ENCODE measurements around the gene R3HDML. TPM values are rescaled to one million over a fixed set of nuclear protein-coding genes. Genes with fewer than 3 reads are reported as not detected.

R3HDML gene
- total and polyA plus RNA-seq, 2 of the 13 experiments (the other 11 are each of a cell fraction or from before 2014, with no cell fraction given) = not detected

DNA sequence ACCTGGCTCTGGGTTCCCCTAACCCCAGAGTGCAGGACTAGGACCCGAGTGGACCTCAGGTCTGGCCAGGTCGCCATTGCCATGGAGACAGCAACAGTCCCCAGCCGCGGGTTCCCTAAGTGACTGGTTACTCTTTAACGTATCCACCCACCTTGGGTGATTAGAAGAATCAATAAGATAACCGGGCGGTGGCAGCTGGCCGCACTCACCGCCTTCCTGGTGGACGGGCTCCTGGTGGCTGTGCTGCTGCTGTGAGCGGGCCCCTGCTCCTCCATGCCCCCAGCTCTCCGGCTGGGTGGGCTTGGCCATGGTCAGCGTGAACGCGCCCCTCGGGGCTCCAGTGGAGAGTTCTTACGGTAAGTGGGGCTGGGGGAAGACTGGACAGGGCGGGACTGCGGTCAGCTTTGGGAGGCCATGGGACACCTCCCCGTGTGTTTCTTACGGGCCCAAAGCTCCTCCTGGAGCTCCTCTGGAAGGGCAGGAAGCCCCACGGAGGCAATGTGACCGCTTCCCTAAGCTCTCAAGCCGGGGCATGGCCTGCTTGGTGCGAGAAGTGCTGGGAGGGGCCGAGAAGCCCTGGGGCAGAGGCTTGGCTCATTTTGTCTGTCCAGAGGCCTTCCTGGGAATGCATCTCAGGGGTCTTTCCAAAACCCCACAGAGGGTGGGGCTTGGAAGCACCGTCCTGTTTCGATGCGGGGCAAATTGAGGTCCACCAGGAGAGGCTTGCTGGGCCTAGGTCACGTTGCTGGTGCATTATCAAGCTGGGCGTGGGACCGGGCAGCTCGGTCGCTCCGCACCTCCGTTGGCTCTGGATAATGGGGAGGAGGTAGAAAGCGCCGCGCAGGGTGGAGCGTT is 18.9 kb downstream of the R3HDML start, which contains the start of gene HNF4A (continued):
- TF ChIP-seq, protein P1, sequence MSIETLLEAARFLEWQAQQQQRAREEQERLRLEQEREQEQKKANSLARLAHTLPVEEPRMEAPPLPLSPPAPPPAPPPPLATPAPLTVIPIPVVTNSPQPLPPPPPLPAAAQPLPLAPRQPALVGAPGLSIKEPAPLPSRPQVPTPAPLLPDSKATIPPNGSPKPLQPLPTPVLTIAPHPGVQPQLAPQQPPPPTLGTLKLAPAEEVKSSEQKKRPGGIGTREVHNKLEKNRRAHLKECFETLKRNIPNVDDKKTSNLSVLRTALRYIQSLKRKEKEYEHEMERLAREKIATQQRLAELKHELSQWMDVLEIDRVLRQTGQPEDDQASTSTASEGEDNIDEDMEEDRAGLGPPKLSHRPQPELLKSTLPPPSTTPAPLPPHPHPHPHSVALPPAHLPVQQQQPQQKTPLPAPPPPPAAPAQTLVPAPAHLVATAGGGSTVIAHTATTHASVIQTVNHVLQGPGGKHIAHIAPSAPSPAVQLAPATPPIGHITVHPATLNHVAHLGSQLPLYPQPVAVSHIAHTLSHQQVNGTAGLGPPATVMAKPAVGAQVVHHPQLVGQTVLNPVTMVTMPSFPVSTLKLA (IDR thresholded peaks at IDR 0.05) = 0 out of 2 replicates have a peak, but pooled peaks have one; percentile 1
- peak; percentile 98 for TF ChIP-seq ZNF598 (CRISPR knock-in tag; IDR thresholded peaks at IDR 0.05; ENCODE audit: borderline replicate concordance)
- TF ChIP-seq, protein P2, sequence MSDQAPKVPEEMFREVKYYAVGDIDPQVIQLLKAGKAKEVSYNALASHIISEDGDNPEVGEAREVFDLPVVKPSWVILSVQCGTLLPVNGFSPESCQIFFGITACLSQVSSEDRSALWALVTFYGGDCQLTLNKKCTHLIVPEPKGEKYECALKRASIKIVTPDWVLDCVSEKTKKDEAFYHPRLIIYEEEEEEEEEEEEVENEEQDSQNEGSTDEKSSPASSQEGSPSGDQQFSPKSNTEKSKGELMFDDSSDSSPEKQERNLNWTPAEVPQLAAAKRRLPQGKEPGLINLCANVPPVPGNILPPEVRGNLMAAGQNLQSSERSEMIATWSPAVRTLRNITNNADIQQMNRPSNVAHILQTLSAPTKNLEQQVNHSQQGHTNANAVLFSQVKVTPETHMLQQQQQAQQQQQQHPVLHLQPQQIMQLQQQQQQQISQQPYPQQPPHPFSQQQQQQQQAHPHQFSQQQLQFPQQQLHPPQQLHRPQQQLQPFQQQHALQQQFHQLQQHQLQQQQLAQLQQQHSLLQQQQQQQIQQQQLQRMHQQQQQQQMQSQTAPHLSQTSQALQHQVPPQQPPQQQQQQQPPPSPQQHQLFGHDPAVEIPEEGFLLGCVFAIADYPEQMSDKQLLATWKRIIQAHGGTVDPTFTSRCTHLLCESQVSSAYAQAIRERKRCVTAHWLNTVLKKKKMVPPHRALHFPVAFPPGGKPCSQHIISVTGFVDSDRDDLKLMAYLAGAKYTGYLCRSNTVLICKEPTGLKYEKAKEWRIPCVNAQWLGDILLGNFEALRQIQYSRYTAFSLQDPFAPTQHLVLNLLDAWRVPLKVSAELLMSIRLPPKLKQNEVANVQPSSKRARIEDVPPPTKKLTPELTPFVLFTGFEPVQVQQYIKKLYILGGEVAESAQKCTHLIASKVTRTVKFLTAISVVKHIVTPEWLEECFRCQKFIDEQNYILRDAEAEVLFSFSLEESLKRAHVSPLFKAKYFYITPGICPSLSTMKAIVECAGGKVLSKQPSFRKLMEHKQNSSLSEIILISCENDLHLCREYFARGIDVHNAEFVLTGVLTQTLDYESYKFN (CRISPR knock-in tag; conservative IDR thresholded peaks at IDR 0.05) = peak; percentile 93
- peak; percentile 78 for TF ChIP-seq GABPB1 (CRISPR knock-in tag; IDR thresholded peaks at IDR 0.05)
- peak; percentile 43; the same call in 1 of the 2 replicates for TF ChIP-seq RELA (CRISPR knock-in tag; IDR thresholded peaks at IDR 0.05)
- TF ChIP-seq, protein P3, sequence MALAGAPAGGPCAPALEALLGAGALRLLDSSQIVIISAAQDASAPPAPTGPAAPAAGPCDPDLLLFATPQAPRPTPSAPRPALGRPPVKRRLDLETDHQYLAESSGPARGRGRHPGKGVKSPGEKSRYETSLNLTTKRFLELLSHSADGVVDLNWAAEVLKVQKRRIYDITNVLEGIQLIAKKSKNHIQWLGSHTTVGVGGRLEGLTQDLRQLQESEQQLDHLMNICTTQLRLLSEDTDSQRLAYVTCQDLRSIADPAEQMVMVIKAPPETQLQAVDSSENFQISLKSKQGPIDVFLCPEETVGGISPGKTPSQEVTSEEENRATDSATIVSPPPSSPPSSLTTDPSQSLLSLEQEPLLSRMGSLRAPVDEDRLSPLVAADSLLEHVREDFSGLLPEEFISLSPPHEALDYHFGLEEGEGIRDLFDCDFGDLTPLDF (CRISPR knock-in tag; IDR thresholded peaks at IDR 0.05) = peak; percentile 80
- peak; percentile 64; the same call in 1 of the 2 replicates for TF ChIP-seq ZNF180 (CRISPR knock-in tag; IDR thresholded peaks at IDR 0.05; ENCODE audit: borderline replicate concordance, low read depth)
- TF ChIP-seq NR2F2 (IDR thresholded peaks at IDR 0.05; ENCODE audit: borderline replicate concordance, low read depth) = peak; percentile 64; the same call in 1 of the 2 replicates
- TF ChIP-seq ZIK1 (CRISPR knock-in tag; IDR thresholded peaks at IDR 0.05; ENCODE audit: borderline replicate concordance, low read depth) = peak; percentile 86; the same call in 1 of the 2 replicates
- TF ChIP-seq, protein P4, sequence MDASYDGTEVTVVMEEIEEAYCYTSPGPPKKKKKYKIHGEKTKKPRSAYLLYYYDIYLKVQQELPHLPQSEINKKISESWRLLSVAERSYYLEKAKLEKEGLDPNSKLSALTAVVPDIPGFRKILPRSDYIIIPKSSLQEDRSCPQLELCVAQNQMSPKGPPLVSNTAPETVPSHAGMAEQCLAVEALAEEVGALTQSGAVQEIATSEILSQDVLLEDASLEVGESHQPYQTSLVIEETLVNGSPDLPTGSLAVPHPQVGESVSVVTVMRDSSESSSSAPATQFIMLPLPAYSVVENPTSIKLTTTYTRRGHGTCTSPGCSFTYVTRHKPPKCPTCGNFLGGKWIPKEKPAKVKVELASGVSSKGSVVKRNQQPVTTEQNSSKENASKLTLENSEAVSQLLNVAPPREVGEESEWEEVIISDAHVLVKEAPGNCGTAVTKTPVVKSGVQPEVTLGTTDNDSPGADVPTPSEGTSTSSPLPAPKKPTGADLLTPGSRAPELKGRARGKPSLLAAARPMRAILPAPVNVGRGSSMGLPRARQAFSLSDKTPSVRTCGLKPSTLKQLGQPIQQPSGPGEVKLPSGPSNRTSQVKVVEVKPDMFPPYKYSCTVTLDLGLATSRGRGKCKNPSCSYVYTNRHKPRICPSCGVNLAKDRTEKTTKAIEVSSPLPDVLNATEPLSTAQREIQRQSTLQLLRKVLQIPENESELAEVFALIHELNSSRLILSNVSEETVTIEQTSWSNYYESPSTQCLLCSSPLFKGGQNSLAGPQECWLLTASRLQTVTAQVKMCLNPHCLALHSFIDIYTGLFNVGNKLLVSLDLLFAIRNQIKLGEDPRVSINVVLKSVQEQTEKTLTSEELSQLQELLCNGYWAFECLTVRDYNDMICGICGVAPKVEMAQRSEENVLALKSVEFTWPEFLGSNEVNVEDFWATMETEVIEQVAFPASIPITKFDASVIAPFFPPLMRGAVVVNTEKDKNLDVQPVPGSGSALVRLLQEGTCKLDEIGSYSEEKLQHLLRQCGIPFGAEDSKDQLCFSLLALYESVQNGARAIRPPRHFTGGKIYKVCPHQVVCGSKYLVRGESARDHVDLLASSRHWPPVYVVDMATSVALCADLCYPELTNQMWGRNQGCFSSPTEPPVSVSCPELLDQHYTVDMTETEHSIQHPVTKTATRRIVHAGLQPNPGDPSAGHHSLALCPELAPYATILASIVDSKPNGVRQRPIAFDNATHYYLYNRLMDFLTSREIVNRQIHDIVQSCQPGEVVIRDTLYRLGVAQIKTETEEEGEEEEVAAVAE (CRISPR knock-in tag; IDR thresholded peaks at IDR 0.05; ENCODE audit: borderline replicate concordance) = 0 out of 2 replicates have a peak, but pooled peaks have one; percentile 41
- TF ChIP-seq NCOA1 (CRISPR knock-in tag; IDR thresholded peaks at IDR 0.05) = peak; percentile 71; the same call in 1 of the 2 replicates
- TF ChIP-seq MEIS1 (CRISPR knock-in tag; IDR thresholded peaks at IDR 0.05; ENCODE audit: borderline replicate concordance) = peak; percentile 99
- TF ChIP-seq POLR2AphosphoS5 (IDR thresholded peaks at IDR 0.05; ENCODE audit: low read depth, low read length) = peak; percentile 96
- TF ChIP-seq ZSCAN21 (CRISPR knock-in tag; IDR thresholded peaks at IDR 0.05; ENCODE audit: borderline replicate concordance) = 0 out of 2 replicates have a peak, but pooled peaks have one; percentile 37
- peak; percentile 22; the same call in 1 of the 2 replicates for TF ChIP-seq ZFP82 (CRISPR knock-in tag; IDR thresholded peaks at IDR 0.05; ENCODE audit: borderline replicate concordance)
- no peak for TF ChIP-seq TCF12 (IDR thresholded peaks at IDR 0.05)
- TF ChIP-seq TCF12 (CRISPR knock-in tag; IDR thresholded peaks at IDR 0.05) = 0 out of 2 replicates have a peak, but pooled peaks have one; percentile 57

Data from HepG2 (cell line).